GM21825 (cell line): ENCODE measurements around the gene RBCK1.

Source experiments
- ATAC-seq: cut with Tn5 transposase; IDR thresholded peaks from one replicate; pipeline ENCODE4 v1.9.1; 2021; ENCODE audit warnings: mild to moderate bottlenecking, moderate library complexity; ENCODE audit not compliant: unreplicated experiment

The RBCK1 gene

DNA sequence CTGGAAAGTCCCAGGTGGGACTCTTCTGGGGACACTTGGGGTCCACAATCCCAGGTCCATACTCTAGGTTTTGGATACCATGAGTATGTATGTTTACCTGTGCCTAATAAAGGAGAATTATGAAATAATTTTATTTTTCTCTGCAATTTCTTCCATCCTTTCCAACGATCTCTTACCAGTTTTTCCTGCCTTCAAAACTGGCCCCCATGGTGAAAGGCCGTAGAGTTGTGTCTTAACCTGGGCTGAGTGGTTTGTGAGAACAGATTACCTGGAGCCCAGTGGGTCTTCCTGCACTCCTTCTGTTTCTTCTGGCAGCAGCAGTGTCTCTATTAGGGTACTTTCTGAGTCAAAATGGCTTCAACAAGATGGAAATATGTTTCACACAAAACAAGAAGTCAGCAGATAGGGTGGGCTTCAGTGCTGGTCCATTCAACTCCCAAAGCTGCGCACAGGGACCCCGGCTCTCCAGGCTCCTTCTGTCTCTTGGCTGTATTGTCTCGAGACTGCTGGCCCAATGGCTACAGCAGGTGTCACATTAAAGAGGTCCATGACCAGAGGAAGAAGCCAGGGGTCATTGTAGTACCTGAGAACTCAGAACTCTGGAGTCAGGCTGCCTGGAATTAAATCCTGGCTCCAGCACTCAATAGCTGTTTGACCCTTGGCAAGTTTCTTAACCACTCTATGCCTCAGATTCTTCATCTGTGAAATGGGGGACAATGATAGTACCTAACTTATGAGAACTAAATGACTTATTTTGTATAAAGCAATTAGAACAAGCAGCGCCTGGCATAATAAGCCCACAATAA, 10.5 kb upstream of the RBCK1 start:
- no peak for ATAC-seq

DNA sequence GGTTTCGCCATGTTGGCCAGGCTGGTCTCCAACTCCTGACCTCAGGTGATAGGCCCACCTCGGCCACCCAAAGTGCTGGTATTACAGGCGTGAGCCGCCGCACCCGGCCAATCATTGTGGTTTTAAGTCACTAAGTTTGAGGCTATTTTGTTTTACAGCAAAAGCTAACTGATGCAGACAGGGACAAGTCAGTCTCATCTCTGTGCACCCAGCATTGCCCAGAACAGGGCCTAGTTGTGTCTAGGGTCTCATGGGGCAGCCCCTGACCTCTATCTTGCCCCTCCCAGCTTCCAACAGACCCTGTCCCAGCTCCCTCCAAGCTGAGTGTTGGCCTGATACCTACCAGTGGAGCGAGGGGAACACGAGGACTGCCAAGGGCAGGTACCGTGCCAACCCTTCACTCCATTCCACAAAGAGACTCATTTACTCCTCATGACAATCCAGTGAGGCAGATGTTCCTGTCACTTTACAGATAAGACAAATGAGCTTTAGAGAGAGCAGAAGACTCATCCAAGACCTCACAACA, 8.9 kb upstream of the RBCK1 start:
- ATAC-seq, result no peak

DNA sequence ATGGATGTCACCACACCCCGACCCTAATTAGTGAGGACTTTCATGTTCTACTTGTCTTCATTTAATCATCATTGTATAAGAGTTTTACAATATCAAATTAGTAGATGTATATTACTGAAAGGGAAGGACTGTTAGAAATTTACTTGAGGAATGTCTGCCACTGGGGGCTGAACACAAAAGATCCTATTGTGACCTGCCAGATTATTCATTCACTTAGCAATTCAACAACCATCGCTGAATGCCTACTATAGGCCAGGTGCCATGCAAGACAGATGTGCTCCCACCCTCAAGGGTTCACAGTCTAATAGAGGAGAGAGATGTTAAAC, 8.0 kb upstream of the RBCK1 start:
- no peak for ATAC-seq

- ATAC-seq, result no peak
Measured at GRCh38 chr20:400454-401275, 7.4 kb upstream of the RBCK1 start.

DNA sequence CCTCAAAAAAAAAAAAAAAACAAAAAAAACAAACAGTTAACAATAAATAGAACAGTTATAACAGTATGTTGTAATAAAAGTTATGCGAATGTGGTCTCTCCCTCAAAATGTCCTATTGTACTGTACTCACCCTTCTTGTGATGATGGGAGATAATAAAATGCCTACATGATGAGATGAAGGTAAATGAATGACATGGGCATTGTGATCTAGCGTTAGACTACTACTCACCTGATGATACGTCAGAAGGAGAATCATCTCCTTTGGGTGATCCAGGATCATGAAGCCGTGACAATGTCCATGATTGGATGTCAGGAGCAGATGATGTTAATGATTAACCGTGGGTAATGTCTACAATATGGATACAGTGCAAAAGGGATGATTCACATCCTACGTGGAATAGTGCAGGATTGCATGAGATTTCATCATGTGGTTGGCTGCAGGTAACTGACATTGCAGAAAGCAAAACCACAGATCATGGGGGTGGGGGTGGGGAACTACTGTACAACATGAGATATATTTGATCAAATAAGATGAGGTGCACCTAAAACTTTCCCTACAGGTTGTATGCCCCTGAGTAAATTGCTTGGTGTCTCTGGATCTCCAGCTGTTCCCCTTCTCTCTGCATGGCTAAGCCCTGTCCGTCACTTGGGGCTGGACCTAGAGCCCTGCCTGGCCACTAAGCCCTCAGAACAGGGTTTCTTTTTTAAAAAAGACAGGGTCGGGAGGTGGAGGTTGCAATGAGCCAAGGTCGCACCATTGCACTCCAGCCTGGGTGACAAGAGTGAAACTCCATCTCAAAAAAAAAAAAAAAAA, 6.2 kb upstream of the RBCK1 start:
- no peak for ATAC-seq

- no peak for ATAC-seq
Measured at GRCh38 chr20:402496-402885, 5.6 kb upstream of the RBCK1 start.

- ATAC-seq, result no peak
Measured at GRCh38 chr20:402898-403581, 5.1 kb upstream of the RBCK1 start.

DNA sequence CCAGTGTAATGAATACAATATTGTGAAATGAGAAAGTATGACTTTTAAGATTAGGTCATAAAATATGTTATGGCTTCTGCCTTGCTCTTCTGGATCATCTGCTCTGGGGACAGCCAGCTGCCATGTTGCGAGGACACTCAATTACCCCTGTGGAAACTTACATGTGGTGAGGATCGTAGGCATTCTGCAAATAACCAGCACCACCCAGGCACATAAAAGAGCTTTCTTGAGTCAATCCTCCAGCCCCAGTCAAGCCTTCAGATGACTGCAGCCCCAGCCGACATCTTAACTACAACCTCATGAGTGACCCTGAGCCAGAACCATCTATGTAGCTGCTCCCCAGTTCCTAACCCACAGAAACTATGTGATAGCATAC, 4.5 kb upstream of the RBCK1 start:
- no peak for ATAC-seq

- no peak for ATAC-seq
Measured at GRCh38 chr20:404088-404487, 4.0 kb upstream of the RBCK1 start.

DNA sequence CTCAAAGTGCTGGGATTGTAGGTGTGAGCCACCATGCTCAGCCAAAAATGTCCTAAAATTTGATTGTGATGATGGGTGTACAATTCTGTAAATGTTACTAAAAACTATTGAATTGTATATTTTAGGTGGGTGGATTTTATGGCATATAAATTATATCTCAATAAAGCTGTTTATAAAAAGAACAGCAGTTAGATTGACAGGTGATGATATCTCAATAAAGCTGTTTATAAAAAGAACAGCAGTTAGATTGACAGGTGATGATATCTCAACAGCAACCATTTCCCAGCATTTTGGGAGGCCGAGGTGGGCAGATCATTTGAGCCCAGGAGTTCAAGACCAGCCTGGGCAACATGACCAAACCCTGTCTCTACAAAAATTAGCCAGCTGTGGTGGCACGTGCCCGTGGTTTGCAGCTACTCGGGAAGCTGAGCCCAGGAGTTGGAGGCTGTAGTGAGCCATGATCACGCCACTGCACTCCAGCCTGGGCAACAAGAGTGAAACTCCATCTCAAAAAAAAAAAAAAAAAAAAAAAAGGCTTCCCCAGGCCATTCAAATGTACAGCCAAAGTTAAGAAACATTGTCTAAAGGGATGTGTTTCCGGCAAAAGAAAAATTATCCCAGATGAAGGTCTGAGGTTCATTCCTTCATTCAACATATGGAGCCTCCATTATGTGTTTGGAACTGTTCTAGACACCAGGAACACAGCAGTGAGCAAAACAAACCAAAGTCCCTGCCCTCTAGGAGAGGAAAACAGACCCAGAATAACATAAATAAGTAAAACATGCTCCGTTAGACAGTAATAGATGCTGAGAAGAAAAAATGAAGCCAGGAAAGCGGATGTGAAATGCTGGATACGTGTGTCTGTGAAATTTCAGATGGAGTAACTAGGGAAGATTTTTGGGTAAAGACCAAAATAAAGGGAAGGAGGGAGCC, 1.6 kb upstream of the RBCK1 start:
- ATAC-seq, result no peak

GRCh38 chr20:407133-407952, 756 bp upstream of the RBCK1 start:
- peak; percentile 50 for ATAC-seq

- ATAC-seq, result peak; percentile 19
Measured at GRCh38 chr20:408843-409696, 971 bp downstream of the RBCK1 start.

DNA sequence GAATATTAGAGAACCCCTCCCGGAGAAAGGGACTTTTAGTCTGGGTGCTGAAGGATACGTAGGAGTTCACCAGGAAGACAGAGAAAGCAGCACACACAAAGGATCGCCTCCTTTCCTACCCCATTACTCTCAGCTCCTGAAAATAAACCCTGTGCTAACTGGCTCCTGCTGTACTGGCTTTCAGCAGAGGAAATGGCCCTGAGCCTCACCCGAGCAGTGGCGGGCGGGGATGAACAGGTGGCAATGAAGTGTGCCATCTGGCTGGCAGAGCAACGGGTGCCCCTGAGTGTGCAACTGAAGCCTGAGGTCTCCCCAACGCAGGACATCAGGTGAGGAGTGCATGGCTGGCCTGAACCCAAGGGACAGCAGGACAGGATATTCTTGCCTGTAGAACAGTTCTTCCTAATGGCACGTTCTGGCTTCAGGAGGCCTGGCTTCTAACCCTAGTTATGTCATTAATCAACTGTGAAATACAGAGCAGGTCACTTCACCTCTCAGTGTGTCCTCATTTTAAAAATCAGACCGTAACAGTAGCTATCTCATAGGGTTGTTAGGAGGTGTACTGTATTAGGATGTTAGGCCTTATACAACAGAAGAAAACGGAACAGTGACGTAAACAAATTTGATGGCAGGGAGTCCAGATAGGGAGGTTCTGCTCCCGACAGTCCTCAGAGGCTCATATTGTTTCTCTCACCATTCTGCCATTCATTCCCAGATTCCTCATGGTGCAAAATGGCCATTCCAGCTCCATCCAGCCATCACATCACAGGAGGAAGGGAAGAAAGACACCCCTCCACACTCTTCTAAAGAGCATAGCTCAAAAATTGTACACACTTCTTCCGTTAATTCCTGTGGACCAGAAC, 1.8 kb downstream of the RBCK1 start:
- ATAC-seq, result no peak

DNA sequence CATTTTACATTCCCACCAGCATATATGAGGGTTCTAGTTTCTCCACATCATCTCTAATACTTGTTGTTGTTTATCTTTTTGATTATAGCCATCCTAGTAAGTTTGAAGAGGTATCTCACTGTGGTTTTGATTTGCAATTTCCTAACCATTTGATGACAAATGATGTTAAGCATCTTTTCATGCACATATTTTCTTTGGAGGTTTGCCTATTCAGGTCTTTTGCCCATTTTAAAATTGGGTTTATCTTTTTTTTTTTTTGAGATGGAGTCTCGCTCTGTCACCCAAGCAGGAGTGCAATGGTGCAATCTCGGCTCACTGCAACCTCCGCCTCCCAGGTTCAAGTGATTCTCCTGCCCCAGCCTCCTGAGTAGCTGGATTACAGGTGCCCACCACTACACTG, 4.0 kb downstream of the RBCK1 start:
- no peak for ATAC-seq

- no peak for ATAC-seq
Measured at GRCh38 chr20:414161-414560, 6.1 kb downstream of the RBCK1 start.

DNA sequence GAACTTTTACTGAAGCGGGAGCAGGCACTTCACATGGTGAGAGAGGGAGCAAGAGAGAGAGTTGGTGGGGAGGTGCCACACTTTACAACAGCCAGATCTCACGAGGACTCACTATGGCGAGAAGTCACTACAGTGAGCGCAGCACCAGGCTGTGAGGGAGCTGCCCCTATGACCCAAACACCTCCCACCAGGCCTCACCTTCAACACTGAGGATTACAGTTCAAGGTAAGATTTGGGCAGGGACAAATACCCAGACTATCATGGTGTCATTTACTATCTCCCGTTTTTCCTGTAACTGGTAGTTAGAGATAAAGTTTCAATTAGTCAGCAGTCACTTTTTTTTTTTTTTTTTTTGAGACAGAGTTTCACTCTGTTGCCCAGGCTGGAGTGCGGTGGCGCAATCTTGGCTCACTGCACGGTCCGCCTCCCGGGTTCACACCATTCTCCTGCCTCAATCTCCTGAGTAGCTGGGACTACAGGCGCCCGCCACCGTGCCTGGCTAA, 7.8 kb downstream of the RBCK1 start:
- no peak for ATAC-seq
